ENCODE results near the gene STPG1. TPM values are rescaled to one million over a fixed set of nuclear protein-coding genes. Genes with fewer than 3 reads are reported as not detected.
A peak's percentile ranks its signal among the peaks of the same experiment; 100 is the strongest.

STPG1 gene
- total RNA-seq, 1 donor from 2014 or later = 5.2 TPM

DNA sequence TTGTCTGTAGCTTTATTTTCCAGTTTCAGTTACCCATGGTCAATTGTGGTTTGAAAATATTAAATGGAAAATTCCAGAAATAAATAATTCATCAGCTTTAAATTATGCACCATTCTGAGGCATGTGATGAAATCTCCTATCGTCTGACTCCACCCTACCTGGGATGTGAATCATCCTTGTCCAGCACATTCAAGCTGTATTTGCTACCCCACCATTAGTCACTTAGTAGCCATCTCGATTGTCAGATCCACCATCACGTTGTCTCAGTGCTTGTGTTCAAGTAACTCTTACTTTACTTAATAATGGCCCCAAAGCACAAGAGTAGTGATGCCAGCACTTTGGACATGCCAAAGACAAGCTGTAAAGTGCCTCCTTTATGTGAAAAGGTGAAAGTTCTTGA, 4.0 kb downstream of the STPG1 start:
- no peak for DNase-seq (ENCODE audit: low spot score)
- intact Hi-C loops (cut with DNase I) = no loop called here

GRCh38 chr1:24406788-24407187, 6.8 kb downstream of the STPG1 start:
- no peak for DNase-seq (ENCODE audit: low spot score)
- intact Hi-C loops (cut with DNase I) = no loop called here

GRCh38 chr1:24403806-24404205, 9.8 kb downstream of the STPG1 start:
- intact Hi-C loops (cut with DNase I) = no loop called here
- no peak for DNase-seq (ENCODE audit: low spot score)

DNA sequence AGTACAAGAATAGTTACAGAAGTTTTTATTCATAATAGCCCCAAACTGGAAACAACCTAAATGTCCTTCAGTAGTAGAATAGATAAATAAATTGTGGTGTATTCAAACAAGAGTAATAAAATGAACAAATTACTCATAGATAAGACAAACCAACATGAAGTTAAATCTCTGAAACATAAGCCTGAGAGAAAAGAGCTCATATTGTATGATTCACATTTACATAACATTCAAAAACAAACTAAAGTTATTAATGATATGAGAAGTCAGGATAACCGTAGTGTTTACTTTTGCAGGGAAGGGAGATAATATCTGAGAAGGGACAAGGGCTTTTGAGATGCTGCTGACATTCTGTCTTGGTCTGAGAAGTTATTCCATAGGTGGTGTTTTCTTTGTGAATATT, 13.5 kb downstream of the STPG1 start:
- no peak for DNase-seq (ENCODE audit: low spot score)
- intact Hi-C loops (cut with DNase I) = no loop called here

DNA sequence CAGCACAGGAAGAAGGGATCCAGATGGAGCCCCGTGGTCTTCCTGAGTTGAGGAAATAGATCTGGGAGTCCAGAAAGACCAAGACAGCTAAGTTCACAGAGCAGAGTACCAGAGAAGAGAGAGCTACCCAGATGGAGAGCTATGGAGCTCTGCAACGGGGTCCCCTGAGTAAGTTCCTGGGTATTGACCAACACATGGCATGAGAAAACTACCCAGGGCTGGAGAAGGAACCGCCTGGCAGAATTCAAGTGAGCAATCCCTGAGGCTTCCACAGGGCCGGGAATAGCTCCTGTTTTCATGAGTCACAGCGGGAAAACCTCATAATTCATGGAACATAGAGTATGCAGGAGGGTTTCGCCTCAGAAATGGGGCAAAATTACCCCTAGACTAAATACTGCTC, 19.7 kb downstream of the STPG1 start:
- intact Hi-C loops (cut with DNase I) = loop anchor here (5.0 to 10.0 kb wide), 3 partner anchors 102 to 319 kb away; no protein-coding TSS in a partner anchor

DNA sequence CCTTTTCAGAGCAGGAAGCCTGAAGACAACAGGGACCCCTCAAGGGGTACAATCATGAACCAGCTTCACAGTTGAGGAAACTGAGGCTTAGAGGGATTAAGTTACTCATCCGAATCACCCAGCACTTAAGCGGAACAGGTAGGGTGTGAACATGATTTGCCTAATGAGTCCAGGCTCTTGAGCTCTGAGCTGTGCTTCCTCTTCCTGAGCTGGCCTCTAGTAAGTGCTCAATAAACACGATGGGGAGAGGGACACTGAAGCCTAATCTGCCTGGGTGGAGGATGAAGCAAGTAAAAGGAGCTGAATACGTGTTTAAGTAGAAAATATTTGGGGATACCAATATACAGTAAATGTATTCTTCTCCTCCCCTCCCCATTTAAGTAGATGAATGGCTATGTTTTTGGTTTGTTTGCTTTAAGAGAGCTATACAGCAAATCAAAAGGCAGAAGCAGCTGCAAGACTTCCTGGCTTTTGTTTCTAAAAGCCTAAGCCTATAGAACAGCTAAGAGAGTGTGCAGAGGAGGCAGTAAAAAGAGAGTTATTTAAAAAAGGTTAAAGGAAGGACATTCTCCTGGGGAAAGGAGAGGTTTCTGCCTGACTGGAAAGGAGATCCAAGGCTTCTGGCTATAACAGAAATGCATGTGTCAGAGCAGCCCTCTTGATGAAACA, 20.5 kb downstream of the STPG1 start:
- DNase-seq (ENCODE audit: low spot score) = no peak
- intact Hi-C loops (cut with DNase I) = loop anchor here (5.0 to 10.0 kb wide), 3 partner anchors 101 to 318 kb away; no protein-coding TSS in a partner anchor

More for the DNA sequence above, 19.7 kb downstream of the STPG1 start:
- DNase-seq (ENCODE audit: low spot score) = no peak

- no peak for DNase-seq (ENCODE audit: low spot score)
- intact Hi-C loops (cut with DNase I) = loop anchor here (5.0 to 10.0 kb wide), 3 partner anchors 100 to 318 kb away; no protein-coding TSS in a partner anchor
These were observed 21.0 kb downstream of the STPG1 start for GRCh38 chr1:24392604-24392946.

DNA sequence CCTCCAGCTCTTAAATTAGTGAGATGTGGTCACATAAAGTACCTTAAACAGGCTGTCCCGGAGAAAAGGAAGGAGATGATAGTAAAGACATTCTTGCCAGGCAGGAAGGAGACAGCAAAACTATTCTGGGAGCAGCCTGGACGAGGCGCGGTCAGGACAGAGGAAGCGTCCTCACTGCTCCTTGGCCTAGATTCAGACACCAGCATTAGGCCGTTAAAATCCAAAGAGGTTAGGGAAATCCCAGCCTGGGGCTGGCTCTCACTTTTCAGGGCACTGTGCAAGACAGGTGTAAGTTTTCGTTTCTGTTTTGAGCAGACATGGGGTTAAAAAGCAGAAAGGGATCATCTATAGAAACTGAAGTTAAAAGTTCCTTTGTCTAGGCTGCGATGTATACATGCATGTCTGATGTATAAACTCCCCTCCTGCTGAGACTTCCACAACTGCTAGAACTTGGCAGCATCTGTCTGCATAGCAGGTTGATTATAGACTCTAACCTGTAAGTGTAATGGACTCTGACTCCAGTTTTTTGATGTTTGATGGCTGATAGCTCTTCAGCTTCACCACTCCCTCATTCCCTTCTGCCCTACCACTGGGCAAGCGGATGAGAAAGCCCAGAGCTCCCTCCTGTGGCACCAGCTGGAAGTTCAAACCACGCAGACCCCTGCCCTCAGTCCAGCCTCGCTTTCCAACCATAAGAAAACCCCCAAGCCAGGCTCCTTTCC, 21.5 kb downstream of the STPG1 start:
- no peak for DNase-seq (ENCODE audit: low spot score)
- intact Hi-C loops (cut with DNase I) = loop anchor here (1.0 to 10.0 kb wide), 4 partner anchors 100 to 317 kb away; no protein-coding TSS in a partner anchor

DNA sequence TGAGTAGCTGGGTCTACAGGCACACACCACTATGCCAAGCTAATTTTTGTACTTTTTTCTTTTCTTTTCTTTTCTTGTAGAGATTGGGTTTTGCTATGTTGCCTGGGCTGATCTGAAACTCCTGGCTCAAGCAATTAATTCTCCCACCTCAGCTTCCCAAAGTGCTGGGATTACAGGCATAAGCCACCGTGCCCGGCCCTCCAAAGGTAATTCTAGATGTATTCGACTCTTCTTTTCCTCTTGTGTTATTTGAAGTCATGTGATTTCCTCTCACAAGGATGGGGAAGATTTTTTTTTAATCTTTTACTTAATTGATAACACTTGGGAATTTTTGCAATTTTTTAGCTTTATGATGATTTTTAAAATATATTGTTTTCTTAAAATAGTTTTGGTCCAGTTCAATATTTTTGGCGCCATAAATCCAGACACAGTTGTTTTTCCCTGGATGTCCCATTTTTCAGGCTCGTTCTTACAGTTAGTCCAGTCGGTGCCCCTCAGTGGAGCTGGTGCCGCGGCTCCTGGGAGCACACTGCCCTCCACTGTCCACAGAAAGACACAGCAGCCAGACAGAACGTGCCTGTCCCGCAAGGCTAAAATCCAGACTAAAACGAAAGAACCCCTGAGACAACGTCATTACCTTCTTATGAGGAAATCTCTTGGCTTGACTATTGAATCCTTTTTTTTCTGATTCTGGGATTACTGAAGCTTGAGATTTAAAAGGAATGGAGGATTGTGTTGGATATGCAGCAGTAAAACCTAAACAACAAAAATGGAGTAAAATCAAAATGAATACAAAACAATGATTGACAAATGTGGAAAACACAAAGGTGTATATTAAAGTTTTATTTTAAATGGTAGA, 22.4 kb downstream of the STPG1 start:
- peak; percentile 88 for DNase-seq (ENCODE audit: low spot score)
- intact Hi-C loops (cut with DNase I) = loop anchor here (1.0 to 10.0 kb wide), 4 partner anchors 99 to 316 kb away; no protein-coding TSS in a partner anchor

DNA sequence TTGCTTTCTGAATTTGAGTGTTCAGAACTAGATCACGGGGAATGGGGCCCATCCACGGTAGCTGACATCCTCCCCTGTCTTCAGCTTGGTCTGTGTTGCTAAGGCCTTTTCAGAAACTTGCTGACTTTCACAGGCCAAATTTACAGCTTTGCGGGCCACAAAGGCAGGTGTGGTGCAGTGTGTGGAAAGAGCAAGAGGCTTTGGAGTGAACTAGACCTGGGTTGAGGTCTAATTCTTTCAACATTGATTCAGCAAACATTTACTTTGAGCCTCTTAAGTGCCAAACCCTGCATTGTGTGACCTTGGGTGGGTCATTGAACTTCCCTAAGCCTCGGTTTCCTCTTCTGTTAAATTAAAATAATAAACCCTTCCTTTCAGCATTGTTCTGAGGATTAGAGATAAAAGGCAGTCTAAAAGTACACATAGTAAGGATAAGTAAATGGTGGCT, 24.3 kb downstream of the STPG1 start:
- DNase-seq (ENCODE audit: low spot score) = no peak
- intact Hi-C loops (cut with DNase I) = loop anchor here (5.0 kb wide), 1 partner anchor 248 kb away; no protein-coding TSS in a partner anchor

DNA sequence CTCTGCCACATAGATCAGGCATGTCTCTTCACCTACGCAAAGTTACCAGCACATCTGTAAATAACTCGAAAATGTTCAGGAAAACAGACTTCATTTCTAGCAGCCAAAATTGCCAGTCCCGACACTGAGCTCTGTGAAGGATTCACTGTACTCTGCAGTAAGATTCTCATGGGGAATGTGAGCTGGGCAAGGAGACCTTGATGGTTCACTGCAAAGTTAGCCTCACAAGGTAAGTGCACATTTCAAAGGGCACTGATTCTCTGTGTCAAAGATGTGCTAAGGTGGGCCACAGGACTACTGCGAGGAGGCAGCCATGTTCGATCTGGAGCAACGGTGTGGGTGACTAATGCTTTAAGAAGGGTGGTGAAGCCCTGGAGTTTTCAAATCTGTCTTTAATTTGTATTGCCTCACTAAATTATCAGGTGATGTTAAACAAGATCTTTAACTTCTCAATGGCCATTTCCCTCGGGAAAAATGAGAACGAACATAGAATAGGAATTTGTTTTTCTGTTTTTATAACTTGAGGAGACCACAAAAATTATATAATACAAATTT, 25.2 kb downstream of the STPG1 start:
- DNase-seq (ENCODE audit: low spot score) = no peak
- intact Hi-C loops (cut with DNase I) = loop anchor here (5.0 kb wide), 1 partner anchor 249 kb away; no protein-coding TSS in a partner anchor

GRCh38 chr1:24387636-24388175, 25.9 kb downstream of the STPG1 start:
- intact Hi-C loops (cut with DNase I) = loop anchor here (5.0 kb wide), 1 partner anchor 250 kb away; no protein-coding TSS in a partner anchor
- no peak for DNase-seq (ENCODE audit: low spot score)

- intact Hi-C loops (cut with DNase I) = loop anchor here (5.0 kb wide), 1 partner anchor 250 kb away; no protein-coding TSS in a partner anchor
- DNase-seq (ENCODE audit: low spot score) = no peak
These were observed 26.7 kb downstream of the STPG1 start for GRCh38 chr1:24386931-24387330.

GRCh38 chr1:24386241-24386640, 27.3 kb downstream of the STPG1 start:
- DNase-seq (ENCODE audit: low spot score) = no peak
- intact Hi-C loops (cut with DNase I) = loop anchor here (5.0 kb wide), 1 partner anchor 251 kb away; no protein-coding TSS in a partner anchor

DNA sequence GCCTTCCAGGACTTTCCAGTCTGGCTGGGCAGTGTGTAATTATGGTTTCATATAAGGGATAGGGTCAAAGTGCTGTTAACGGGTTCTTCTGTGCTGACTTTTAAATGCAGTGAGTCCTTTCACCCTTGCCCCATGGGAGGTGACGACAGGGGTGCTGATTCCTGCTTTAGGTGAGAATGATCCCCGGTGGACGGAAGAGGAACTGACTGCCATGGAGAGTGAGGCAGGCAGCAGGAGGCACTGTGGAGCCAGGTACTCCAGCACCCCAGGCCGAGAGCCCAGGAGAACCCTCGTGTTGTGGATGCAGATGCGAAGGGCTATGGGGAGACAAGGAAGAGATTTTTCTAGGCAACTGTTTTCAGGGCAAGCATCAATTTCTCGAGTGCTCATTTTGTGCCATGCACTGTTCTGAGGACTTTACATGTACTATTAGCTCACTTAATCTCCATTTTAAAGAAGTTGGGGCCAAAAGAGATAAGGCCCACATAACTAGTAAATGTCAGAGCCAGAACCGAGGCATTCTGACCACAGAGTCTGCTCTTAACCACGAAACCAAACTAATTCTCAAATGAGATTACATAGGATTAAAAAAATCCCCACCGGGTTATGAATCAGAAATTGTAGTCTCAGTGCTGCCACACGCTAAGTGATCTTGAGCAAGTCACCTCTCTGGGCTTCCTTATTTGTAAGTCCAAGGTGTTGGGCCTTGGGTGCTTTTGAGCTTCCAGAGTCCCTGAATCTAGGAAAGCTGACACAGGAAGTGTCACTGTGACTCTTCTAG, 28.2 kb downstream of the STPG1 start:
- intact Hi-C loops (cut with DNase I) = loop anchor here (5.0 kb wide), 1 partner anchor 252 kb away; no protein-coding TSS in a partner anchor
- no peak for DNase-seq (ENCODE audit: low spot score)

- peak; percentile 84 for DNase-seq (ENCODE audit: low spot score)
- intact Hi-C loops (cut with DNase I) = loop anchor here (5.0 kb wide), 1 partner anchor 253 kb away; no protein-coding TSS in a partner anchor
These were observed 29.1 kb downstream of the STPG1 start for GRCh38 chr1:24384251-24385090.

- intact Hi-C loops (cut with DNase I) = no loop called here
- DNase-seq (ENCODE audit: low spot score) = no peak
These were observed 30.1 kb downstream of the STPG1 start for GRCh38 chr1:24383381-24383940.
